K562 (cell line): ENCODE measurements around the gene EIF3I. TPM values are rescaled to one million over a fixed set of nuclear protein-coding genes. Genes with fewer than 3 reads are reported as not detected.

Source experiments
- ATAC-seq: fragments of 200-7000 bp; cut with Tn5 transposase; 3 replicates; pipeline ENCODE4 v1.9.1; 2020; ENCODE audit warnings: moderate library complexity
- BruUV-seq: library from RNA; stranded (reverse); fragments of 400-500 nt; replicated peaks from 2 replicates; lab custom pipeline; 2021; lab: Mats Ljungman, UMichigan
- CTCF ChIA-PET: fragments of 300-600 bp; formaldehyde crosslinking; extraction: SDS; loops from one replicate; lab custom pipeline; 2021; ENCODE audit warnings: low intra/inter-chr PET ratio; lab: Yijun Ruan, JAX
- POLR2A ChIA-PET: fragments of 300-600, 350-650 bp; sonication (Branson Sonifier 250); formaldehyde crosslinking; extraction: SDS; loops from one replicate; lab custom pipeline; 2021; ENCODE audit warnings: antibody characterized with exemption, inconsistent platforms; lab: Yijun Ruan, JAX
- DNase-seq, 4 experiments: peaks; one replicate each; pipeline versions ENCODE4 v3.0.0 to v3.0.0-alpha.2; 2011 to 2018; ENCODE audit warnings: low spot score in 3 of 4, mixed read lengths in 3 of 4; ENCODE audit errors: extremely low read depth in 1 of 4
- FAIRE-seq: peaks from 2 replicates; lab custom pipeline; 2011; peaks lifted over from hg19 to GRCh38; lab: Jason Lieb, UNC
- H2AFZ ChIP-seq: 2 replicates; pipeline ENCODE4 v1.6.0; 2011; ENCODE audit warnings: low read depth, low read length, control low read depth, inconsistent platforms
- H3K27ac ChIP-seq: fragments of 200-600 bp; 3 replicates; pipeline ENCODE4 v1.8.0; 2011; ENCODE audit warnings: low read depth, mild to moderate bottlenecking, control low read depth, inconsistent platforms, low read length, moderate library complexity, mixed read lengths; ENCODE audit errors: extremely low read depth
- H3K27me3 ChIP-seq, 2 experiments: fragments of 300-600 bp in 1 of 2; 2 replicates in 1 of 2; 3 replicates in 1 of 2; pipeline versions ENCODE4 v1.6.0 to v1.8.0; 2011; ENCODE audit warnings: inconsistent platforms in 2 of 2, low read length in 2 of 2, mild to moderate bottlenecking in 1 of 2, mixed read lengths in 1 of 2, moderate library complexity in 1 of 2; ENCODE audit not compliant: control insufficient read depth in 2 of 2, insufficient read depth in 2 of 2
- H3K36me3 ChIP-seq: fragments of 300-600 bp; 3 replicates; pipeline ENCODE4 v1.8.0; 2011; ENCODE audit warnings: mild to moderate bottlenecking, low read length, inconsistent platforms; ENCODE audit not compliant: control insufficient read depth, insufficient read depth
- H3K4me1 ChIP-seq, 2 experiments: fragments of 200-600 bp in 1 of 2; replicated peaks in 1 of 2; 2 replicates in 1 of 2; 3 replicates in 1 of 2; pipeline versions ENCODE4 v1.5.1 to v1.8.0; 2011; ENCODE audit warnings: inconsistent platforms in 2 of 2, low read length in 2 of 2, mild to moderate bottlenecking in 1 of 2, mixed read lengths in 1 of 2, moderate library complexity in 1 of 2; ENCODE audit not compliant: control insufficient read depth in 2 of 2, insufficient read depth in 2 of 2
- H3K4me2 ChIP-seq: 2 replicates; pipeline ENCODE4 v1.6.1; 2011; ENCODE audit warnings: low read length, control low read depth, inconsistent platforms, mixed read lengths; ENCODE audit not compliant: insufficient read depth
- H3K4me3 ChIP-seq: fragments of 200-600 bp; sonication (generic), shearing (Covaris generic); 2 replicates; pipeline ENCODE4 v1.5.1; 2016; ENCODE audit warnings: control low read depth, inconsistent platforms
- H3K79me2 ChIP-seq: fragments of 200-600 bp; 3 replicates; pipeline ENCODE4 v1.8.0; 2011; ENCODE audit warnings: low read length, inconsistent platforms; ENCODE audit not compliant: control insufficient read depth, insufficient read depth
- H3K9ac ChIP-seq, 2 experiments: 2 replicates each; pipeline versions ENCODE4 v1.6.0 to v1.6.1; 2011; ENCODE audit warnings: low read depth in 2 of 2, low read length in 2 of 2, control low read depth in 1 of 2, inconsistent platforms in 1 of 2, mild to moderate bottlenecking in 1 of 2, mixed read lengths in 1 of 2; ENCODE audit not compliant: insufficient read depth in 1 of 2
- H3K9me1 ChIP-seq: one replicate; pipeline ENCODE4 v1.6.0; 2011; ENCODE audit warnings: inconsistent platforms, mild to moderate bottlenecking, low read length, moderate library complexity; ENCODE audit not compliant: control insufficient read depth, insufficient read depth
- H3K9me3 ChIP-seq: replicated peaks from 2 replicates; pipeline ENCODE4 v1.5.1; 2011; ENCODE audit warnings: low read depth, low read length, inconsistent platforms; ENCODE audit not compliant: control insufficient read depth, insufficient read depth
- H4K20me1 ChIP-seq: replicated peaks from 2 replicates; pipeline ENCODE4 v1.6.1; 2011; ENCODE audit warnings: low read length, inconsistent platforms, mixed read lengths; ENCODE audit not compliant: control insufficient read depth, insufficient read depth
- BCL6 ChIP-seq: fragments of 250-450 bp; sonication (Bioruptor Pico); IDR thresholded peaks from 2 replicates; pipeline ENCODE4 v1.4.0; 2020
- ETV1 ChIP-seq: fragments of 450-650 bp; conservative IDR thresholded peaks from 2 replicates; pipeline ENCODE4 v1.6.1; 2016; ENCODE audit warnings: missing genetic modification characterization, control low read depth, low read depth, missing compliant biosample characterization
- KLF10 ChIP-seq: fragments of 250-450 bp; sonication (Bioruptor Pico); IDR thresholded peaks from 2 replicates; pipeline ENCODE4 v1.6.1; 2021; ENCODE audit warnings: matching md5 sums
- NR2C2 ChIP-seq, 2 experiments: fragments of 200-800 bp in 1 of 2; sonication (Bioruptor generic) in 1 of 2; sonication (generic) in 1 of 2; formaldehyde crosslinking in 1 of 2; IDR thresholded peaks; 2 replicates each; pipeline versions ENCODE4 v1.6.1 to v1.8.0; 2016 to 2022; ENCODE audit warnings: mild to moderate bottlenecking in 1 of 2, missing compliant biosample characterization in 1 of 2, missing genetic modification characterization in 1 of 2, missing genetic modification reagents in 1 of 2
- ZEB2 ChIP-seq: fragments of 450-650 bp; IDR thresholded peaks from 2 replicates; pipeline ENCODE4 v1.6.1; 2016
- ZFX ChIP-seq: sonication (generic); formaldehyde crosslinking; IDR thresholded peaks from 2 replicates; pipeline ENCODE4 v1.8.0; 2022; ENCODE audit warnings: mild to moderate bottlenecking, missing genetic modification reagents, moderate library complexity
- ZNF384 ChIP-seq: IDR thresholded peaks from 2 replicates; pipeline ENCODE4 v1.6.1; 2012; ENCODE audit warnings: low read depth, low read length, improper control_type of control experiment
- WGBS: fragments of 100-300 bp; shearing (Covaris generic); methylation state at CpG from one replicate; pipeline ENCODE4 v1.1.6; 2016; ENCODE audit warnings: low coverage, mixed read lengths; ENCODE audit not compliant: insufficient coverage; ENCODE audit errors: missing lambda C conversion rate; 5-methylcytosine and 5-hydroxymethylcytosine counted together
- in situ Hi-C: fragments of 300-500 bp; cut with MboI; formaldehyde crosslinking; loops from 4 replicates; pipeline ENCODE4 v1.15.0; 2018; ENCODE audit warnings: inconsistent platforms, mixed read lengths
- intact Hi-C: fragments of 100-400 bp; cut with micrococcal nuclease; formaldehyde crosslinking; loops from 2 replicates; pipeline ENCODE4 v1.14.2; 2022
- polyA plus RNA-seq, 8 experiments: library from polyadenylated mRNA; depleted of rRNA in 4 of 8; stranded (reverse) in 5 of 8; unstranded in 3 of 8; fragments of >200 nt; fragmentation: Nextera tagmentation in 2 of 8; fragmentation: Illumina TruSeq in 1 of 8; extraction: Ambion mirVana in 2 of 8; extraction: Trizol in 1 of 8; gene quantifications; 2 replicates each; pipeline versions ENCODE4 v1.2.1 to v1.2.3, GENCODE V29; 2011 to 2014; ENCODE audit warnings: inconsistent platforms in 1 of 8, missing spikeins in 1 of 8
- total RNA-seq, 7 experiments: library from RNA; depleted of rRNA in 6 of 7; stranded (reverse); fragments of >200 nt in 6 of 7; fragmentation: Illumina TruSeq in 2 of 7; extraction: Trizol in 2 of 7; gene quantifications; 2 replicates each; pipeline versions ENCODE4 v1.2.1 to v1.2.3, GENCODE V29; 2011 to 2021; ENCODE audit warnings: low replicate concordance in 1 of 7

Gene EIF3I
- total and polyA plus RNA-seq, 9 of the 15 experiments (the other 6 are each of a cell fraction or from before 2014, with no cell fraction given) = 414 to 1,526 (median 635) TPM

DNA sequence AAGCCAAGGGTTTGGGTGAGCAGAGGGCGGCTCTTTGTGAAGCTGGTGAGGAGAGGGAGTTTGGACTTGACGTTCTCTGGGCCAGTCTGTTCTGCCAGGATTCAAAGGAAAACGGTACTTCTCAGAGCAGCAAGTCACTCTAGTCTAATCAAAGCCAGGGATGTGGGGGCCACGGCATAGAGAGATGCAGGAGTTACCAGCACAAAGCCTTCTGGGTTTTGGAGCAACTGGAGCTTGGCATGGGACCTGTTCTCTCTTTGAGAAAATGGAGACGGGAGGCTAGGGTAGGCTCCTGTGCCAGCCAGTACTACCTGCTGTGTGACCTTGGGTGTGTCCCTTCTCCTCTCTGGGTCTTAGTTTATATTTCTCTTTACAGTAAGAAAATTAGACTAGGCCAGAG is 40.6 kb upstream of the EIF3I start:
- H3K4me1 ChIP-seq = peaks cover 27 to 30% of the 10 kb centered on the region in 2 experiments
- H3K9me3 ChIP-seq = no peaks in the 10 kb centered on the region
- BruUV-seq = no TSS peak
- peaks cover 54% of the 10 kb centered on the region for H3K36me3 ChIP-seq
- no peaks in the 10 kb centered on the region; the same call in 1 of the 2 replicates for H4K20me1 ChIP-seq
- peak overlapping the region; percentile 83 to 97 for H3K9ac ChIP-seq
- peak overlapping the region; percentile 89 for H3K27ac ChIP-seq
- in situ Hi-C loops (no loop called here), intact Hi-C loops (loop anchor here (5.0 to 10.0 kb wide), 2 partner anchors 54 to 167 kb away; partner anchors contain the start of gene KHDRBS1)
- peak overlapping the region; percentile 77 for H3K4me3 ChIP-seq
- 75% methylated on average over 5 of the region's 5 CpGs for WGBS
- ATAC-seq = no peak
- FAIRE-seq = no peak
- DNase-seq = no peak
- H3K9me1 ChIP-seq = peaks cover 4% of the 10 kb centered on the region
- no peak overlapping the region for H2AFZ ChIP-seq
- POLR2A ChIA-PET = interaction anchor here (0.6 to 11.6 kb wide), 8 partner anchors 8 to 196 kb away, joined by 3 to 201 read pairs (median 3); partner anchors contain the start of gene CCDC28B
- TF ChIP-seq BCL6 (CRISPR knock-in tag) (no peak), ZEB2 (no peak), NR2C2 (CRISPR knock-in tag; IDR thresholded peaks at IDR 0.05) (no peak), NR2C2 (tag; IDR thresholded peaks at IDR 0.05) (no peak), KLF10 (CRISPR knock-in tag) (no peak)
- H3K27me3 ChIP-seq = no peaks in the 10 kb centered on the region
- CTCF ChIA-PET = no interaction called here
- H3K79me2 ChIP-seq = peaks cover 65% of the 10 kb centered on the region
- peak overlapping the region; percentile 92 for H3K4me2 ChIP-seq

- ChIA-PET POLR2A (interaction anchor here (0.6 to 11.6 kb wide), 10 partner anchors 8 to 92 kb away, joined by 3 to 201 read pairs (median 3); partner anchors contain the start of gene CCDC28B), CTCF (no interaction called here)
- Histone ChIP-seq H3K79me2 (peaks cover 69% of the 10 kb centered on the region), H2AFZ (no peak overlapping the region), H3K9me1 (peaks cover 4% of the 10 kb centered on the region), H3K4me2 (peak overlapping the region; percentile 92), H3K27me3 (no peaks in the 10 kb centered on the region), H3K4me3 (peak overlapping the region; percentile 77; the same call in 1 of the 2 replicates), H3K27ac (peak overlapping the region; percentile 89; the same call in 1 of the 3 replicates), H3K9ac (peak overlapping the region; percentile 83 to 97; a peak in 1 of 4 replicates), H4K20me1 (no peaks in the 10 kb centered on the region; the same call in 1 of the 2 replicates), H3K36me3 (peaks cover 59% of the 10 kb centered on the region), H3K4me1 (peaks cover 28 to 30% of the 10 kb centered on the region in 2 experiments), H3K9me3 (no peaks in the 10 kb centered on the region)
- DNase-seq (no peak), FAIRE-seq (no peak), ATAC-seq (no peak)
- BruUV-seq = no TSS peak
- WGBS = 89% methylated on average over 6 of the region's 6 CpGs
- intact Hi-C loops (loop anchor here (5.0 to 10.0 kb wide), 2 partner anchors 55 to 167 kb away; partner anchors contain the start of gene KHDRBS1), in situ Hi-C loops (no loop called here)
- TF ChIP-seq ETV1 (no peak), ZFX (CRISPR knock-in tag) (0 out of 2 replicates have a peak, but pooled peaks have one; percentile 28), ZNF384 (peak; percentile 4; the same call in 1 of the 2 replicates)
Observed at GRCh38 chr1:32182060-32182459, 40.1 kb upstream of the EIF3I start.
